SK-N-MC (cell line): ENCODE results near the gene EXOC1.

Experiments
- EZH2 ChIP-seq: fragments of 200-600 bp; sonication (generic); IDR thresholded peaks from one replicate; pipeline ENCODE4 v1.6.1; 2017; ENCODE audit warnings: antibody characterized with exemption
- POLR2AphosphoS5 ChIP-seq: IDR thresholded peaks from 2 replicates; pipeline ENCODE4 v1.6.1; 2012; ENCODE audit warnings: mild to moderate bottlenecking, low read depth, low read length, borderline replicate concordance

DNA sequence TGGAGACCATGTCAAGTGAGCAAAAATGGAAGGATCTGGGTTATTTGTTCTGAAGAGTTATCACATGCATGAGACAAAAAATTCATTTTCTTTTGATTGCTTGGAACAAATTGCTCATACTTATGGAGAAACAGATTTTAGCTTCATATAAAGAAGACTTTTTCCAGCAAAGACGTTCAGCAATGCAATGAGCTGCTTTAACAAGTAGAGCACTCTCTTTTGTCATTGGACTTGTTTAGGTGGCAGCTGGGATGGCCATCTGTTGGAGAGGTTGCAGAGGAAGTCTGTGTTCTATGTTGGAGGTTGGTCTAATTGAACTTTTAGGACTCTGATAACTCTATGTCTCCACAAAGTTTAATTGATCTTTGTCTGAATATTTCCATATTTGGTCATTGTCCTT is 75.4 kb downstream of the EXOC1 start:
- TF ChIP-seq EZH2 (no peak), POLR2AphosphoS5 (no peak)
